GM11168 (cell line): Measurements from ENCODE around the gene SLAIN1.
"Not testable (repeated sequence)": the region's sequence is repeated elsewhere in the genome, so short reads cannot be mapped to it uniquely, and the experiment has no call there.

Experiments
- in situ Hi-C: fragments of 300-500 bp; cut with MboI; formaldehyde crosslinking; loops from one replicate; pipeline ENCODE4 v1.12.0; 2022; ENCODE audit warnings: low sequenced_read_pairs; ENCODE audit not compliant: unreplicated experiment

SLAIN1 gene

GRCh38 chr13:77697217-77698103 lies at the start of gene SLAIN1:
Gene SLAIN1, plus strand, starts transcription at chr13:77697687. Its CDS starts 227 bp downstream, at chr13:77697914.
- in situ Hi-C loops: no loop called here

- in situ Hi-C loops: no loop called here
Observed at GRCh38 chr13:77650409-77650808, 47.1 kb upstream of the SLAIN1 start.

DNA sequence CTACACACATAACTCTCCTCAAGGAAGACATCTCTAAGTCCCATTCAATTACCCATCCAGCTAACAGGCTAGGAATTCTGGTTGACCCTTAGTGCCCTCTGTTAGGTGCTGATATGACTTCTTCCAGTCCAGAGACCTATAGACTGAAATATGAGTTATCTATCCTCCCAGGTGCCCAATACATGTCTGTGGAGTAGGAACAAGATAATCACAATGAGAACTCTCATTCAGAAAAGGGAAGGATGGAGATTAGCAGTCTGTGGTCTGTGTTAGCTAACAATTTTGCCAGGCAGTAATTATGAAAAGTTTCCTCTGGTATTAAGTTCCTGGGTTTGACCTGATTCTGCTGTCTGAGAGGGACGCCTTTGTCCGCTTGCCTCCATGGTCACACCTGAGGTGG lies 44.2 kb upstream of the SLAIN1 start:
- in situ Hi-C loops: no loop called here

- in situ Hi-C loops: not testable (repeated sequence)
Observed at GRCh38 chr13:77660016-77660415, 37.5 kb upstream of the SLAIN1 start.

DNA sequence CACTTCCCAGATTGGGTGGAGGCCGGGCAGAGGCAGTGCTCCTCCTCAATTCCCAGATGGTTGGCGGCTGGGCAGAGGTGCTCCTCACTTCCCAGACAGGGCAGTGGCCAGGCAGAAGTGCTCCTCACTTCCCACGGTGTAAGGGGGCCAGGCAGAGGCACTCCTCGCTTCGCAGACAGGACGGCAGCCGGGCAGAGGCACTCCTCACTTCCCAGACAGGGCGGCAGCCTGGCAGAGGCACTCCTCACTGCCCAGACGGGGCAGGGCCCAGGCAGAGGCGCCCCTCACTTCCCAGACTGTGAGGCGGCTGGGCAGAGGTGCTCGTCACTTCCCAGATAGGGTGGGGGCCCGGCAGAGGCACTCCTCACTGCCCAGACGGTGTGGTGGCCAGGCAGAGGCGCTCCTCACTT lies 36.6 kb upstream of the SLAIN1 start:
- in situ Hi-C loops: no loop called here

GRCh38 chr13:77662301-77662700 lies 35.2 kb upstream of the SLAIN1 start:
- in situ Hi-C loops: not testable (repeated sequence)

DNA sequence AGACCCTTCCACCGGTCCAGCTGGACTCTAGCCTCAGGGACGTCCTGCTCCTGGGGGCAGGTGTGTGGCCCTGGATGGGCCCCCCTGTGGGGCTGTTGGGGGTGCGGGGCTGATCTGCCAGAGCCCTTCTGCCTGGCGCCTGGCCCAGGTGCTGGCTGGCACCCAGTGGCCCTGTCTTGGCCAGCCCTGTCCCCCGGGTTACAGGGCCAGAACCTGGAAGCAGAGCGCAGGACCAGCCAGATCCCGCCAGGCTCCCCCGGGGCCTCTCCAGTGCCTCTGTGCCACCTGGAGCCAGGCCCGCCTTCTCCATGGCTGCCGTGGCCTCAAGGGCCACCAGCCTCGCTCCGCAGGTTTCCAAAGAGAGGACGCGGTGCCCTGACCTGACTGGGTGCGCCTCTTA lies 34.7 kb upstream of the SLAIN1 start:
- in situ Hi-C loops: not testable (repeated sequence)

- in situ Hi-C loops: no loop called here
Observed at GRCh38 chr13:77674852-77675251, 22.6 kb upstream of the SLAIN1 start.

DNA sequence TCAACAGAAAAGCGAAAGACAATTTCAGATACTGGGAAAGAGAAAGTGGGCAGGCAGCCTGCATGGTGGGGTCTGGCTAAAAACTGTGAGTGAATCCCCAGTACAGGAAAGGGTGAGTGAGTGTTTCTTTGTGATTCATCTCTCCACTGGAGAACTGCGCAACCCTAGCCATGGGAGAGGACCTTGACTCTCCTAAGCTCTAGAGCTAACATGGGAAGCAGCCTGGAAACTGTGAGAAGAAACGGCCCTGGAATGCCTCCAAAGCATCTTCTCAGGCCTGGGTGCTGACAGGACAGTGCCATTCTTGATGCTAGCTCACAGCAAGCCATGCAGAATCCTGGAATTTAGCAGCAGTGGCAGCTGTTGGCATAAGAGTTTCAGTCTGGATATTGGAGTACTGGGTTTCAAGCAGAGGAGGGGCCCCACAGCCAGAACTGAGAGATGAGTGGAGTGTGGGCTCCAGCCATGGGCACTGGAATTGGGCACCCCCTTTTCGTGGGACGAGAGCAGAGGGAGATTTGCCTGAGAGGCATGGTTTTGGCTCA lies 18.7 kb upstream of the SLAIN1 start:
- in situ Hi-C loops: no loop called here

DNA sequence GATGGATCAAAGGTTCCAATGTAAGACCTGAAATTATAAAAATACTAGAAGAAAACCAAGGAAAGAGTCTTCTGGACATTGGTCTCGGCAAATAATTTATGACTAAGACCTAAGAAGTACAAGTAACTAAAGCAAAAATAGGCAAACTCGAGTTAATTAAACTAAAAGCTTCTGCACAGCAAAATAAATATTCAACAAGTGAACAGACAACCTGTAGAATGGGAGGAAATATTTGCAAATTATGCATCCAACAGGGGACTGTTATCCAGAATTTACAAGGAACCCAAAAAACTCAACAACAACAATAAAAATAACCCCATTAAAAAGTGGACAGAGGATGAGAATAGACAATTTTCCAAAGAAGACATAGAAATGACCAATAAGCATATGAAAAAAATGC lies 9.7 kb upstream of the SLAIN1 start:
- in situ Hi-C loops: no loop called here

DNA sequence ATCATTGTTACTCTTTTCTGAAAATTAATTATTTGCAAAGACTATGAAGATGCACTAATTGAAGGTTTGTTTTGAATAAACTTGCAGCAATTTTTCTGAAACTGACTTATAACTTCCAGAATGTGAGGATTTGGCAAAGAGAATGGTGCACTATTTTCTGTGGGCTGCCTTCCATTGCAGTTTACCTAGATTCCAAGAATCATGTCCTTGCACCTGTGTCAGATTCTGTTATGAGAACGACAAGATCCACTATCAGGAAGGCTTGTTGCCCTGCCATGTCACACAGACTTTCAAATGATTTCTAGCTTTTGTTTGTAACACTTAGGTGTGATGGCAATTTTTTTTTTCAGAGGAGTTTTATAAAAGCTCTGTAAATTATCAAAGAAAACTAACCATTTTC lies 5.6 kb upstream of the SLAIN1 start:
- in situ Hi-C loops: no loop called here

DNA sequence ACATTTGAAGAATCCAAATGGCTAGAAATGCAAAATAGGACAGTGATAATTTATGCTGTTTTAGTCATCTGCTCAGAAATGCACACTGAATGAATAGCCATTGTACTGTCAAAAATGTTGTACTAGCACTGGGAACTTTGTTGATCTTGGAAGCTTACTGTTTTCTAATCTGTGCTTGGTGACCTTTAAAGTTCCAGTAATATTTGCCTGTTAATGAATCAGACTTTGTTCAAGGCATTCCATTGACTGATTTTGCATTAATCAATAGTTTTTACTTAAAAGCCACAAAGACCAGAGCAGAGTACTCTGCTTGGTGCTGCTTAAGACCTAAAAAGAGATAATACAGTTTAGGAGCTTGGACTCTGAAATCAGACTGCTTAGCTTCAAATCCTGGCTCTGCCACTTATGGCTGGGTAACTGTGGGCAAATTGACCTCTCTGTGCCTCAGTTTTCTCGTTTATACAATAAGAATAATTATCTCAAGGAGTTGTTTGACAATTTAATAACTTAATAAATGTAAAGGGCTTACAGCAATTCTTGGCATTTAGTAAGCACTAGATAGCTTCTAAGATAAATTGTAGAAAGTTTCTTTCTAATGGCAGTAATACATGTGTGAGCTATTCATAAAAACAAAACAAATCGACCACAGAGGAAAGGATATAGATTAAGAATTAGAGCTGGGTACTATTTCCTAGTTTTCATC lies 4.6 kb upstream of the SLAIN1 start:
- in situ Hi-C loops: no loop called here

- in situ Hi-C loops: no loop called here
Observed at GRCh38 chr13:77693449-77693940, 4.0 kb upstream of the SLAIN1 start.

DNA sequence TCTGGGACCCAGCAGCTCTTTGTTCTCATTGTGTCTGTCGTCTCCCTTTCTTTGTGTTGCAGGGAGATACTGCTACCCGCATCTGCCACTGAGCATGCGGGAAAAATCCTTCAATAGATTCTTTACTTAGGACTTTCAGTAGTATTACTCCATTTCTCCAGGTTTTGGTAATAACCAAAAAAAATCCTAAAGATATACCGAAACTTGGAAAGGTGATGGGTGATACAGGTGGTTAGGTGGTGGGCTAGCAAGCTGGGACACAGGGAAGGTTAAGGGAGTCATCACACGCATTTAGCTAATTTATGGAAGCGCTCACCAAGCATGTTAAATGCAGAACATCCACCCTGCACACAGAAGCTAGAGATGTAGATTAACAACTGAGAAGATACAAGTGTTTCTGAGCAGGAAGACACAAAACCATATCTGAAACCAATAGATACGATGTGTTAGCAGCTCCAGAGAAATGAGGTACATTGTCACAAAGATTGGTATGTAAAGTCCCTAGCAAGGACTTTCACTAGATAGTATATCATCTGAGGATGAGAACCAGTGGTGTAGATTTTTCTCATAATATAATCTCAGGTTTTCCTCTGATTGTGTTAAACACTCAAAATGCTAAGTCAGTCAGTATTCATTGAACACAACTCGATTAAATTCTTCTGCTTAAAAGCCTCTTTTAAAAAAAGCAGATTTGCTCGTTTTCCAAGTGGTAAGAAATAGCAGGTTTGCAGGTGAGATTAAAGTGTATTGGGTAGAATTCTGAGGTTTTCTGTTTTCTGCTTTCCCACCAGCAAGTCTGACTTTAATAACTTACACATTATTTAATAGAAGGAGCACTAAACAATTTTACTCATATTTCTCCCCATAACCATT lies 1.2 kb upstream of the SLAIN1 start:
- in situ Hi-C loops: no loop called here

DNA sequence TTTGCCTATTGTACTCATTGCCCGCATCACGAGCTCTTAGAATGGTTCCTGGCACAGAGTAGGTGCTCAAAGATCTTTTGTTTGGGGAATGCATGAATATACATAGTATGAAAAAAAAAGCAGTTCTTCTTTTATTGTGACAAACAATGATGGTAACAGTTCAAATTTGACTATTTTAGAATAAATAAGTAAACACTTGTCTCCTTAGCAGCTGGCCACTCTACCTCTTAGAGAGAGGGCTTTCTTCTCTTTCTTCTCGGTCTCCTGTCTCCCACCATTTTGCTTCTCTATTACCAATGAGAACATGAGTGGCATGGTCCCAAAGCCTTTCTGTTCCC lies 639 bp upstream of the SLAIN1 start:
- in situ Hi-C loops: no loop called here

- in situ Hi-C loops: no loop called here
Observed at GRCh38 chr13:77698201-77699058, 943 bp downstream of the SLAIN1 start.

DNA sequence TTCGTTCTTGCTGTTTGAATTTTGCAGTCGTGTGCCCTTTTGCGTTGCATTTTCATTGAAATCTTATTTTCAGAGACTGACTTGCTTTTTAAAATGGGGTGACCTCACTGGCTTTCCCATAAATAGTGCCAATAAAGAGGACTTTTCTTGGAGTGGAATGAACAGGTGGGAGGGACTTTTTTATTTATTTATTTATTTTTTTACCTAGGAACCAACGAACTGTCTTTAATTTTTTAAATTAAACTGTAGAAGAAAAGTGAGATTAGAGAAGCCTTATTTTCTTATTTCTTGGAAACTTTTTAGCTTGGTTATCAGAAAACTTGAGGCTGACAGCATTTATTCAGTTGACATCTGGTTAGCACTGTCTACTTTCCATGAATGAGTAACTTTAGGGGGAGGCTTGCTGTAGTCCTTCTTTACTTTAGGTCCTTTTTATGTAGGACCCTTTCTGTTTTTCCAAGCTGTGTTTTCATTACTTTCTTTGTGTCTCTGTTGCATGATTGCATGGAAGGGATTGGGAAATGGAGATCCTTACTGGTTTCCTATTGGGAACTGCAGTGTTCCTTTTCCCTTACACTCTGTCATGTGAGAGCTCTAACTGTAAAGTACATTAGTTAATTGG lies 1.7 kb downstream of the SLAIN1 start:
- in situ Hi-C loops: no loop called here

DNA sequence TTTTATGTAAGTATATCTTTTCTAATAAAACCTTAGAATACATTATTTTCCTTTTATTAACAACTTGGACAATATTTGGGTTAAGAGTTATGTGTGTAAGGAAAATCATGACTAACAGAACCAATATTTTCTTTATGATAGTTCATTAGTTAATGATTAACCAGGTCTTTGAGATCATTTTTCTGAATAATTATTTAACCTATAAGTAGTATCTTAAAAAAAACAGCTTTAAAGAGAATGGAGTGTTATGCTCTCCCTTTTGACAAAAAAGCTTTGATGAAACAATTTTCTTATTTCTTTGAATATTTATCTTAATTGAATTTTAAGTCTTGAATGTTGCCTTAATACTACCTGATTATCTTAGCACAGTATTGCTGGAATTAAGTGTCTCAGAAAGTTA lies 3.8 kb downstream of the SLAIN1 start:
- in situ Hi-C loops: loop anchor here (25.0 kb wide), 1 partner anchor 364 kb away; the partner anchor contains the start of gene MYCBP2

DNA sequence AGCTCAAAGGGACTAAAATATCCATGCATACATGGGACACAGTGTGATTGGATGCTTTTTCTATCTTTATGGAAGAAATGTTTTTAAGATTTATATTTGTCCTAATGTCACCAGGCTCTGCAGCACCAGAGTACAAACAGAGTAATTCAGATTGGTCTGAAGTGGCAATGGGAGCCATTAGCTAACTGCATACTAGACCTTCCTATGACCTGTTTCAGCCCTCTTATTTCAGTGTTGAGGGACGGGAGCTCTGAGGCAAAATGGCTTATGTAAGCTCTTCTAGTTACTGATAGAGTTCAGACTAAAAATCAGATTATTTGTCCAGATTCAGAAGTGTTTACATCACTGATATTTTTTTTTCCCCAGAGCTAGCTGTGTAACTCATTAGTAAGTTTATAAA lies 4.9 kb downstream of the SLAIN1 start:
- in situ Hi-C loops: loop anchor here (25.0 kb wide), 1 partner anchor 365 kb away; the partner anchor contains the start of gene MYCBP2
